Measurements from ENCODE around the gene MMP24OS.
A peak's percentile ranks its signal among the peaks of the same experiment; 100 is the strongest.

- TF ChIP-seq POLR2AphosphoS5 (IDR thresholded peaks at IDR 0.05; ENCODE audit: insufficient read depth, low read depth, low read length), result peak; percentile 68
- no peak for TF ChIP-seq EZH2 (IDR thresholded peaks at IDR 0.05; ENCODE audit: borderline replicate concordance, low read depth, low read length, severe bottlenecking)
- no peak for TF ChIP-seq CTCF (IDR thresholded peaks at IDR 0.05; ENCODE audit: extremely low read depth in 1 of 2, insufficient read depth in 1 of 2, low read depth in 1 of 2, low read length in 2 of 2)
- TF ChIP-seq POLR2A (IDR thresholded peaks at IDR 0.05; ENCODE audit: low read depth, low read length), result no peak
- peak; percentile 61 for TF ChIP-seq JUN (IDR thresholded peaks at IDR 0.05; ENCODE audit: borderline replicate concordance, insufficient read depth, insufficient read length, low read depth)
- peak; percentile 83 for TF ChIP-seq FOS (IDR thresholded peaks at IDR 0.05; ENCODE audit: borderline replicate concordance, insufficient read depth, low read length)
- TF ChIP-seq MYC (IDR thresholded peaks at IDR 0.05; ENCODE audit: low read depth, low read length), result peak; percentile 7
- no peak for TF ChIP-seq MAX (IDR thresholded peaks at IDR 0.05; ENCODE audit: insufficient read depth, insufficient read length)
Observed at GRCh38 chr20:35312318-35312717, 34.4 kb upstream of the MMP24OS start.
